KMS-11 (cell line): Measurements from ENCODE around the gene AICDA.

Experiments used
- H2AFZ ChIP-seq: fragments of 200-600 bp; sonication (generic); 2 replicates; pipeline ENCODE4 v1.6.1; 2016; ENCODE audit warnings: antibody characterized with exemption, mixed run types, low read depth
- H3K27ac ChIP-seq: fragments of 200-600 bp; sonication (generic); 2 replicates; pipeline ENCODE4 v1.6.1; 2016; ENCODE audit warnings: mild to moderate bottlenecking, mixed run types
- H3K27me3 ChIP-seq: fragments of 200-600 bp; sonication (generic); 2 replicates; pipeline ENCODE4 v1.6.1; 2017; ENCODE audit warnings: mild to moderate bottlenecking, low read depth, mixed run types, moderate library complexity; ENCODE audit not compliant: insufficient read depth
- H3K36me3 ChIP-seq: fragments of 200-600 bp; sonication (generic); 2 replicates; pipeline ENCODE4 v1.6.1; 2017; ENCODE audit warnings: mild to moderate bottlenecking, mixed run types; ENCODE audit not compliant: insufficient read depth
- H3K4me1 ChIP-seq: fragments of 200-600 bp; sonication (generic); 2 replicates; pipeline ENCODE4 v1.6.1; 2016; ENCODE audit warnings: mild to moderate bottlenecking, low read depth, mixed run types; ENCODE audit not compliant: poor library complexity, severe bottlenecking
- H3K4me2 ChIP-seq: fragments of 200-600 bp; sonication (generic); 2 replicates; pipeline ENCODE4 v1.7.0; 2016; ENCODE audit warnings: mild to moderate bottlenecking, mixed run types
- H3K4me3 ChIP-seq: fragments of 200-600 bp; sonication (generic); IDR thresholded peaks from 2 replicates; pipeline ENCODE4 v1.6.1; 2017; ENCODE audit warnings: low read depth, low read length, mixed read lengths; ENCODE audit not compliant: insufficient read depth
- H3K79me2 ChIP-seq: fragments of 200-600 bp; sonication (generic); 2 replicates; pipeline ENCODE4 v1.6.1; 2016; ENCODE audit warnings: low read depth, mixed run types; ENCODE audit not compliant: insufficient read depth
- H3K9ac ChIP-seq: fragments of 200-600 bp; sonication (generic); 2 replicates; pipeline ENCODE4 v1.6.1; 2016; ENCODE audit warnings: mild to moderate bottlenecking, mixed run types
- H4K20me1 ChIP-seq: fragments of 200-600 bp; sonication (generic); 2 replicates; pipeline ENCODE4 v1.6.1; 2016; ENCODE audit warnings: mild to moderate bottlenecking, mixed run types; ENCODE audit not compliant: insufficient read depth
- TF ChIP-seq, protein P1 (sequence below): fragments of 200-600 bp; sonication (generic); conservative IDR thresholded peaks from 2 replicates; pipeline ENCODE4 v1.6.1; 2017; ENCODE audit warnings: low read depth, mild to moderate bottlenecking, antibody characterized with exemption, low read length, moderate library complexity, mixed read lengths

AICDA gene

DNA sequence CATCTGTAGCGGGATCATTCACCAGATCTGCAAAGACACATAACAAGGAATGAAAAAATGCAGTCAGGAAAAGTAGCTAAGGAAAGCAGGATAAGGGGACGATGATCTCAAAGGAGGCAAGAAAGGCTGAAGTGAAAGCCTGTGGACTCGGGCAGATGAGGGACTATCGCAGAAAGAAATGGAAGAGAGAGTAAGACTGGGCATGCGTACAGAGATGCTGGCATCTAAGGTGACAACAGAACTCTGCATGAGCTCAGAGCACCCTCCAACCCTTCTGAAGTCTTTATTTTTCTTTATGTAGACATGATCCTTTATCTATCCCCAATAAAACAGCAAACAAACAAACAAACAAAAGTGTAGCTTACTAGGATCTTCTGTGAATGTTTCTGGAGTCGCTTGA lies 42.8 kb upstream of the AICDA start:
- Histone ChIP-seq H3K36me3 (no peaks in the 10 kb centered on the region; the same call in 1 of the 2 replicates), H4K20me1 (no peaks in the 10 kb centered on the region), H3K27me3 (peaks cover 4% of the 10 kb centered on the region; the same call in 1 of the 2 replicates), H3K9ac (no peak overlapping the region), H3K79me2 (no peaks in the 10 kb centered on the region), H2AFZ (no peak overlapping the region), H3K27ac (no peak overlapping the region), H3K4me2 (no peak overlapping the region), H3K4me3 (no peak overlapping the region), H3K4me1 (no peaks in the 10 kb centered on the region)
- TF ChIP-seq, protein P1, sequence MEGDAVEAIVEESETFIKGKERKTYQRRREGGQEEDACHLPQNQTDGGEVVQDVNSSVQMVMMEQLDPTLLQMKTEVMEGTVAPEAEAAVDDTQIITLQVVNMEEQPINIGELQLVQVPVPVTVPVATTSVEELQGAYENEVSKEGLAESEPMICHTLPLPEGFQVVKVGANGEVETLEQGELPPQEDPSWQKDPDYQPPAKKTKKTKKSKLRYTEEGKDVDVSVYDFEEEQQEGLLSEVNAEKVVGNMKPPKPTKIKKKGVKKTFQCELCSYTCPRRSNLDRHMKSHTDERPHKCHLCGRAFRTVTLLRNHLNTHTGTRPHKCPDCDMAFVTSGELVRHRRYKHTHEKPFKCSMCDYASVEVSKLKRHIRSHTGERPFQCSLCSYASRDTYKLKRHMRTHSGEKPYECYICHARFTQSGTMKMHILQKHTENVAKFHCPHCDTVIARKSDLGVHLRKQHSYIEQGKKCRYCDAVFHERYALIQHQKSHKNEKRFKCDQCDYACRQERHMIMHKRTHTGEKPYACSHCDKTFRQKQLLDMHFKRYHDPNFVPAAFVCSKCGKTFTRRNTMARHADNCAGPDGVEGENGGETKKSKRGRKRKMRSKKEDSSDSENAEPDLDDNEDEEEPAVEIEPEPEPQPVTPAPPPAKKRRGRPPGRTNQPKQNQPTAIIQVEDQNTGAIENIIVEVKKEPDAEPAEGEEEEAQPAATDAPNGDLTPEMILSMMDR: no peak

DNA sequence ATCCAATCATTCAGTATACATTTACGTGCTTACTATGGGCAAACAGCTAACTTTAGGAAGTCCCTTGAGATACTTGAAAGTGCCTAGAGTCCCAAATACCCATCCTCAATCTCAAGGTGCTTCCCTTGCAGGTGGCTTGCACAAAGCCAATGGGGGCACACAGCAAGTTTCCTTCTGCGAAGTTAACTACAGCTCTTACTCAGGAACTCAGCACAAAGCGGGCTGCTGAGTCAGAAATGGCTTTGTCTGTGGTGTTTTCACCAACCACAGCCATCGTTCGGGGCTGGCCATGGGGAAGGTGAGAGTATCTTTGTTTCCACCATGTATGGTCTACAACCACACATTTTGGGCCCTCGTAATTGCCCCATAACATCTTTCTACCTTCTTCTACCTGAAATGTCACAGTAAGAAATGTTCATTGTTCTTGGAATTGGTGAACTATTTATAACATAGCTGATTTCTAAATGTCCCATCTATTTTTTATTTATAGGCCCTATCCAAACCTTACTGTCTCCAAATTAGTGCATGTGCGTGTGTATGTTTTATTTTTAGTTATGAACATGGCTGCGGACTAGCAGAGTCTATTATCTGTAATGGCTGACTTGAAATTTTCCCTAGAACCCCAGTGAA lies 36.0 kb upstream of the AICDA start:
- Histone ChIP-seq H3K9ac (no peak overlapping the region), H2AFZ (no peak overlapping the region), H3K4me2 (peak overlapping the region; percentile 66), H3K4me3 (no peak overlapping the region), H3K4me1 (peaks cover 57% of the 10 kb centered on the region), H3K27me3 (peaks cover 36% of the 10 kb centered on the region), H4K20me1 (no peaks in the 10 kb centered on the region), H3K36me3 (no peaks in the 10 kb centered on the region), H3K79me2 (no peaks in the 10 kb centered on the region), H3K27ac (no peak overlapping the region)
- TF ChIP-seq, protein P1: no peak

DNA sequence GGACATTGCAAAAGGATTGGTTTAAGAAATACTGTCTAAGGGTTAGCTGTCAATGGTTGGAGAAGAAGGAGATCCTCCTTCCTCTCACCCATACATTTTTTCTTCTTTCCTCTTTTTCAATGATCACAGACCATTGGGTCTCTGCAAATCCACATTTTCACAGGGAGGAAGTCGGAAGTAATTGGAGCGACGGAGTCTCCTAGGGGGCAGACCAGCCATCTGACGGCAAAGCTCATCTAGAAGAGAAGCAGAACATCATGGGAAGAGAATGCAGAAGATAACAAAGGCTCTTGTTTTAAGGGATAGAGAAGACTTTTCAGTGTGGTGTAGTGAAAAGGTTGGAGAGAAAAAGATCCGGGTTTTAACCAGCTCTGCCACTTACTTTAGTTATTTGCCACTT lies 35.3 kb upstream of the AICDA start:
- Histone ChIP-seq H3K4me2 (peak overlapping the region; percentile 66), H3K9ac (no peak overlapping the region)

DNA sequence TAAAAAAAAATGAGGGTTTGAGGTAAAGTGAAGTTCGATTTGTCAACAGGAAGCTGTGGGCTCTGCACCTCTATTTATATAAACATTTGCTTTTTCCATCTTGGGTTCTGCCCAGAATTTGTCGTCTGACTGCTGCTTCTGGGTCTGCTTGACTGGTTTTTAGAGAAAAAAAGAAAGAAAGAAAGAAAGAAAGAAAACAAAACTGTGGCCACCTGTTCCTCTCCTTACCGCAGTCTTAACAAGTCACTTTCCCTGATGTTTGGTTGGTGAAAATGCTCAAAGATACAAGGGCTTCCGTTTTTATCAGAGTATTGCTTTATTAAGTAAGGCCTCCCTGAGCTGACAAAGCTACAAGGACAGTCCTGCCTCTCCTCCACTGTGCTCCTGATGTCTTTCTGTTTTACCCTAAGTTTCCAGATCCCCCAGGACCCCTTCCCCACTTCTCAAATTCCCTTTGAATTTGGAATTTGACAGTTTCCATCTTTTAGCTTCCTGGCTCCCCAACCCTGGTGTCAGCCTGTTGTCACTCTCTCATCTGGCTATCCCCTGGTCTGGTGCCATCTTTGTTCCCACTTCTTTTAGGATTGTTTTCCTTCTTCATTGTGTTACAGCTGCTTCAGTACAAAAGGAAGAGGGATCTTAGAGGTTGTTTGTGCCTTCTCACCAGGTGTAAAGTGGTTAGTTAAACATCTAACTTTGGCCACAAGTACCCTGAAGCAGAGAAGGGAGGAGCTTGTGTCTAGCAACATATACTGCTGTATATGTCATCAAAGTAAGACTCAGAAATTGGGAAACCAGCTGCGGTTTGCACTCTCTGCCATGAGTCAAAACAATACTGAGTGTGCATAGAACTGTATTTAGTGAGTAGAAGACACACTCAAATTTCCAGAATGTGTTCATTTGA lies 31.9 kb upstream of the AICDA start:
- Histone ChIP-seq H3K79me2 (no peaks in the 10 kb centered on the region), H3K27ac (peak overlapping the region; percentile 43; the same call in 1 of the 2 replicates), H3K4me3 (no peak overlapping the region), H3K4me1 (peaks cover 60% of the 10 kb centered on the region), H3K36me3 (no peaks in the 10 kb centered on the region), H3K27me3 (peaks cover 24% of the 10 kb centered on the region), H3K4me2 (peak overlapping the region; percentile 69), H3K9ac (no peak overlapping the region), H4K20me1 (no peaks in the 10 kb centered on the region), H2AFZ (no peak overlapping the region)
- TF ChIP-seq, protein P1: no peak

More for the DNA sequence above, 35.3 kb upstream of the AICDA start:
- H3K79me2 ChIP-seq: no peaks in the 10 kb centered on the region
- no peaks in the 10 kb centered on the region for H3K36me3 ChIP-seq
- H2AFZ ChIP-seq: no peak overlapping the region
- H3K27ac ChIP-seq: no peak overlapping the region
- H3K4me1 ChIP-seq: peaks cover 60% of the 10 kb centered on the region
- no peaks in the 10 kb centered on the region for H4K20me1 ChIP-seq
- no peak overlapping the region for H3K4me3 ChIP-seq
- peaks cover 36% of the 10 kb centered on the region for H3K27me3 ChIP-seq
- TF ChIP-seq, protein P1: no peak
